Ramos (cell line): ENCODE results near the gene TOPORS.
"Not testable (repeated sequence)": the region's sequence is repeated elsewhere in the genome, so short reads cannot be mapped to it uniquely, and the experiment has no call there.

ENCODE experiments used
- in situ Hi-C: fragments of 300-500 bp; cut with MboI; formaldehyde crosslinking; loops from one replicate; pipeline ENCODE4 v1.14.3; 2022; ENCODE audit warnings: low sequenced_read_pairs; ENCODE audit not compliant: unreplicated experiment

Gene TOPORS

GRCh38 chr9:32552172-32552872 lies at the start of gene TOPORS, which contains the start of gene SMIM27:
TOPORS (minus strand) TSS chr9:32552586; CDS start chr9:32552436, 150 bp downstream.
SMIM27 (plus strand) TSS chr9:32552327; CDS start chr9:32552435, 108 bp downstream.
- in situ Hi-C loops, result no loop called here

GRCh38 chr9:32599021-32599420 lies 46.6 kb upstream of the TOPORS start:
- in situ Hi-C loops, result not testable (repeated sequence)

- in situ Hi-C loops, result no loop called here
Observed at GRCh38 chr9:32596936-32597335, 44.5 kb upstream of the TOPORS start.

- in situ Hi-C loops, result no loop called here
Observed at GRCh38 chr9:32596096-32596865, 43.9 kb upstream of the TOPORS start.

GRCh38 chr9:32590898-32591297 lies 38.5 kb upstream of the TOPORS start:
- in situ Hi-C loops, result no loop called here

- in situ Hi-C loops, result no loop called here
Observed at GRCh38 chr9:32590476-32590875, 38.1 kb upstream of the TOPORS start.

- in situ Hi-C loops, result no loop called here
Observed at GRCh38 chr9:32589083-32589723, 36.8 kb upstream of the TOPORS start.

GRCh38 chr9:32587901-32588300 lies 35.5 kb upstream of the TOPORS start:
- in situ Hi-C loops, result no loop called here

GRCh38 chr9:32584784-32585183 lies 32.4 kb upstream of the TOPORS start:
- in situ Hi-C loops, result no loop called here

GRCh38 chr9:32581512-32582143 lies 29.2 kb upstream of the TOPORS start:
- in situ Hi-C loops, result no loop called here

- in situ Hi-C loops, result no loop called here
Observed at GRCh38 chr9:32580631-32581300, 28.4 kb upstream of the TOPORS start.

- in situ Hi-C loops, result loop anchor here (10.0 kb wide), 1 partner anchor 395 kb away; no protein-coding TSS in a partner anchor
Observed at GRCh38 chr9:32579706-32580331, 27.4 kb upstream of the TOPORS start.

- in situ Hi-C loops, result loop anchor here (10.0 kb wide), 1 partner anchor 396 kb away; no protein-coding TSS in a partner anchor
Observed at GRCh38 chr9:32578976-32579375, 26.6 kb upstream of the TOPORS start.

- in situ Hi-C loops, result loop anchor here (10.0 kb wide), 1 partner anchor 397 kb away; no protein-coding TSS in a partner anchor
Observed at GRCh38 chr9:32577316-32577715, 24.9 kb upstream of the TOPORS start.

- in situ Hi-C loops, result loop anchor here (5.0 to 10.0 kb wide), 2 partner anchors 193 to 400 kb away; partner anchors contain the start of gene ACO1
Observed at GRCh38 chr9:32574858-32575257, 22.5 kb upstream of the TOPORS start.

- in situ Hi-C loops, result loop anchor here (5.0 to 10.0 kb wide), 2 partner anchors 192 to 401 kb away; partner anchors contain the start of gene ACO1
Observed at GRCh38 chr9:32573821-32574220, 21.4 kb upstream of the TOPORS start.

- in situ Hi-C loops, result loop anchor here (5.0 to 10.0 kb wide), 2 partner anchors 191 to 402 kb away; partner anchors contain the start of gene ACO1
Observed at GRCh38 chr9:32572900-32573523, 20.6 kb upstream of the TOPORS start, which contains the start of gene NDUFB6. NDUFB6 (minus strand) TSS chr9:32573159; CDS start chr9:32573060, 99 bp downstream.
